GM19324 (cell line): ENCODE results near the gene ABCB1.

Experiments
- ATAC-seq: cut with Tn5 transposase; IDR thresholded peaks from one replicate; pipeline ENCODE4 v1.9.1; 2021; ENCODE audit warnings: mild to moderate bottlenecking, moderate library complexity; ENCODE audit not compliant: unreplicated experiment, low FRiP score

Gene ABCB1

DNA sequence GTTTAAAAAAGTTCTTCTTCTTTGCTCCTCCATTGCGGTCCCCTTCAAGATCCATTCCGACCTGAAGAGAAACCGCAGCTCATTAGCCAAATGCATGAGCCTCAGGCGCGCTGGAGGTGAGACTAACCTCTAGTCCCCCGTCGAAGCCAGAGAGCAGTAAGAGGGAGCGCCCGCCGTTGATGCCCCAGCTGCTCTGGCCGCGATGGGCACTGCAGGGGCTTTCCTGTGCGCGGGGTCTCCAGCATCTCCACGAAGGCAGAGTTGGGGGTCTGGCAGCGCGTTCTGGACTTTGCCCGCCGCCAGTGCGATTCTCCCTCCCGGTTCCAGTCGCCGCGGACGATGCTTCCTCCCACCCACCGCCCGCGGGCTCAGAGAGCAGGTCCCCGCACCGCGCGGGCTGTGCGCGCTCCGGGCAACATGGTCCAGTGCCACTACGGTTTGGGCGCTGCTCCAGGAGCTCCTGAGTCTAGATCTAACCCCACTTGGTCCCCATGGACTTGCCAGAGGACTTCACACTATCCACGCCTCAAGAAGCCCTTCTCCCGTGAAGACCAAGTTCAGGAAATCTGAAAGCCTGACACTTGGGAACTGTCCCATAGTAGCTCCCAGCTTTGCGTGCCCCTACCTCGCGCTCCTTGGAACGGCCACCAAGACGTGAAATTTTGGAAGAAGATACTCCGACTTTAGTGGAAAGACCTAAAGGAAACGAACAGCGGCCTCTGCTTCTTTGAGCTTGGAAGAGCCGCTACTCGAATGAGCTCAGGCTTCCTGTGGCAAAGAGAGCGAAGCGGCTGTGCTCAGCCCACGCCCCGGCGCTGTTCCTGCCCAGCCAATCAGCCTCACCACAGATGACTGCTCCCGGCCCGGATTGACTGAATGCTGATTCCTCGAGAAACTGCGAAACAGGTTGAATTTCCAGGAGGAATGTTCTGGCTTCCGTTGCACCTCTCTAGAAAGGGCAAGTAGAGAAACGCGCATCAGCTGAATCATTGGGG lies at the start of gene ABCB1:
Gene ABCB1 (minus strand): TSS at position 755 of the 995 bp plus-strand sequence. CDS start 700 bp downstream, at position 55.
- peak; percentile 71 for ATAC-seq

DNA sequence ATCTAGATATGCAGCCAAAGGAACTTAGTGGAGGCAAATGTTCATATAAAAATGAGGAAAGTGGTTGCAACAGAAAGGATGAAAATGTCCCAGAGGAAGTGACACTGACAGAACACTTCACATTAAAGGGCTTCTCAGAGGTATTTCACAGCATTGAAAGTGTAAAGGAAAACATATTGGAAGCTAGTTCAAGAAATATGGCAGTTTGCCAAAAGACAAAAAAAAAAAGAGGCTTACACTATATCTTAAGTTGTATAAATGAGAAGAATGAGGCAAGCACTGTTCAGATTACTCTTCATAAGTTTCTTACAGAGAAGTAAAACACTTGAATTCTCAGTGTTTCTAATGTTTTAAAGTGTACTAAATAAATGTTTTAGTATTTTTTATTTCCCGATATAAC lies 47.6 kb upstream of the ABCB1 start:
- no peak for ATAC-seq

DNA sequence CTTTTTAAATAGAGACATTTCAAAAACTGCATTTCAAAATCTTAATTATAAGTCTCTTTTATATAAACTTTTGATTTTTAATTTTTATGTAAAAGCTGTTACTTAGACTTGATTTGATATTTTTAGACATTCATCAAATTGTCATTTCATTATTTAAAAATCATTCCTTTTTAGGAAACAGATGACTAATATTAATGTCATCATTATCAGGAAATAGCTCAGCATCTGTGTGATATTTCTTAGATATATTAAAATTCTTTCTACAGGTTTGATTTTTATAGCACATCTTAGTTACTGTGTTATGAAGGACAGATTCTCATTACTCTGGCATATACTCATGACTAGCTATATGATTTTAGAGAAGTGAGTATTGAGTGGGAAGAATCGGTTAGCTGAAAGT lies 44.8 kb upstream of the ABCB1 start:
- ATAC-seq: no peak

DNA sequence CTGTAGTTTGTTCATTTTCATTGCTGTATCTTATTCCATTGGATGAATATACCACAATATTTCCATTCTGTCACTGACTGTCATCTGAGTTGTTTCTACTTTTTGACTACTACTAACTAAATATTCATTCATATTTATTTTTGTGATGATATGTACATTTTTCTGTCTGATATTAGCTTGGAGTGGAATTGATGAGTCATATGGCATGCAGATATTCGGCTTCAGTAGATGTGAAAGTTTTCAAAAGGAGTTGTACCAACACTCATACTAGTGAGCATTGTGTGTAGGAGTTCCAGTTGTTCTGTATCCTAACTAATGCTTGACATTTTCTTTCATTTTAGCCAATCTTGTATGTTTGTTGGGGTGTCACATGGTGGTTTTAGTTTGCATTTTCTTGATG lies 35.2 kb upstream of the ABCB1 start:
- no peak for ATAC-seq

DNA sequence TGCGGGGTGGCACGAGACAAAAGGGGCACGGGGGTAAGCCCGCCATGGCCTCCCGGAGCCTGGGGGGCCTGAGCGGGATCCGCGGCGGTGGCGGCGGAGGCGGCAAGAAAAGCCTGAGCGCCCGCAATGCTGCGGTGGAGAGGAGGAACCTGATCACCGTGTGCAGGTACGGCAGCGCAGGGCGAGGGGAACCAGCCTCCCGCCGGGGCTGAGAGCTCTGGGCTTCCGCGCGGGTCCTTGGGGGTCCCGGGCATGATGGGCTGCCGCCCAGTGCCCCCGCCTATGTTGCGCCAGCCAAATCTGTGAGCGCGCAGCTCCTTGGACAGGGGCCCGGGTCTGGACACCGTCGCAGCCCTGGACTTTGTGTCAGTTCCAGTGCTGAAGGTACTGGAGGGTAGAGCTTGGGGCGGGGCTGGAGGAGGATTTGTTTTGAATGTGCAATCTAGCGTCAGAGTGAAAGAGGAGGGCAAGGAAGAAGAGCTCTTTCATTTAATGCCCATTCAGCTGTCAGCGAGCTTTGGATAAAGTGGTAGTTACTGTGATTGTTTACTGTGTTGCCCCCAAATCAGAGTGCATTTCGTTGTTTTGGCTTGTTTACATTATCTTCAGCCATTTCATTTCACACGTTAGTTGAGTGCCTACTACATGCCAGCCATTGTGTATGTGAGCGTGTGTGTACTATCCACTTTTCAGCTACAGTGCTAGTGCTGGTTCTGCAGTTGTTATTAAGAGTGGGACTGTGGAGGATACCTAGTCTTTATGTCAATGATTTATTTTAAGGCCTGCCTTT lies 28.3 kb upstream of the ABCB1 start:
- no peak for ATAC-seq

DNA sequence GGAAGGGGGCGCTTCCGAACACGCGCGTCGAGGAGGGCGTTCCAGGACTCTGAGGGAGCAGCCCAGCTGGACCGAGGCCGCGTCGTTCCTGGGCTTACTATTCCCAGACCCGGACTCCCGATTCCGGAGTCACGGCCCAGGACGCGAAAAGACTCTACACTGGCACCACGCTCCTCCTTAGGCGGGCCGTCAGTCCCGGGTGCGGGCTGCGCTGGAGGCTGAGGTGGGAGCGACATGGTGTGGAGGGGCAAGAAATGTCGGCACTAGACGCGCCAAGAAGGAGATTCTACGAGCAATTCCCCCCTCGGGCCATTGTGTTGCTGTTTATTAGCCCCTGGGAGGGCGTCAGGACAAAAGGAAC lies 26.9 kb upstream of the ABCB1 start:
- ATAC-seq: peak; percentile 21

DNA sequence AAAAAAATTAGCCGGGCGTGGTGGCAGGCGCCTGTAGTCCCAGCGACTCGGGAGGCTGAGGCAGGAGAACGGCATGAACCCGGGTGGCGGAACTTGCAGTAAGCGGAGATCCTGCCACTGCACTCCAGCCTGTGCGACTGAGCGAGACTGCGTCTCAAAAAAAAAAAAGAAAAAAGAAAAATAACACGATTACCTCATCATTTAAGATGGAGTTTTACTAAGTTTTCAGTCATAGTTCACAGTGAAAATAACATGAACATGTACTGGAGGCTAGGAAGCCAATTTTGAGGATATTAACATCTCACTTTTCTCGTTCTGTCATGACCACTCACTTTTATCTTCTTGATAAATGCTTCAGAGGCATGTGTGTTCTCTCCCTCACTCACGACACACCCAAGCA lies 24.4 kb upstream of the ABCB1 start:
- ATAC-seq: no peak

DNA sequence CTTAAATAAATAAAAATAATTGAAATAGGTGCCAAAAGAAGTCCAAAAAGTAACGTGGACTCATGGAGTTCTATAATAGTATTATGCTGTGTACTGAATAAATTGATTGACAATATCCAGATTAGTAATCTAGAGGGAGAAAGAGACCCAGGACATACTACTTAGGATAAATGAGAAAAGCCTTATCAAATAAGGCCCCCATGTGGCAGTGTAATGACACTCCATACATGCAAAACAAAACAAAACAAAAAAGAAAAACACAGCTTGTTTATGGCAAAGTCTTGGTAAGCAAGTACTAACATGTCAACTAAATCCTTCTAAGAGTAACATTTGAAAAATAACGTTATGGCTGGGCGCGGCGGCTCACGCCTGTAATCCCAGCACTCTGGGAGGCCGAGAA lies 23.9 kb upstream of the ABCB1 start:
- ATAC-seq: no peak

DNA sequence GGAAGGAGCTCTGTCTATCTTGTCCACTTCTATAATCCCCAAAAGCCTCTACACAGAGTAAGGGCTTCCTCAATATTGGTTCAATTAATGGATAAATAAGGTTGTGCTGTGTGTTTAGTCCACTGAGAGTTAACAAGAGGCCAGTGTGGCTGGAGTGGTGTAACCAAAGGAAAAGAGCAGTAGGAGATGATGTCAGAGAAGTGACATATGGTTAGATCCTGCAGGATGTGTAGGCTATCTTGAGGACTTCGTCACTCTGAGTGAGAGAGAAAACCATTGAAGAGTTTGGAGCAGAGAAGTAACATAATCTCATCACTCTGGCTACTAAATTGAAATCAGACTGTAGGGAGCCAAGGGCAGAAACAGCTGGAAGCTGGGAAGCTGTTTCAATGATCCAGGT lies 14.5 kb upstream of the ABCB1 start:
- no peak for ATAC-seq

DNA sequence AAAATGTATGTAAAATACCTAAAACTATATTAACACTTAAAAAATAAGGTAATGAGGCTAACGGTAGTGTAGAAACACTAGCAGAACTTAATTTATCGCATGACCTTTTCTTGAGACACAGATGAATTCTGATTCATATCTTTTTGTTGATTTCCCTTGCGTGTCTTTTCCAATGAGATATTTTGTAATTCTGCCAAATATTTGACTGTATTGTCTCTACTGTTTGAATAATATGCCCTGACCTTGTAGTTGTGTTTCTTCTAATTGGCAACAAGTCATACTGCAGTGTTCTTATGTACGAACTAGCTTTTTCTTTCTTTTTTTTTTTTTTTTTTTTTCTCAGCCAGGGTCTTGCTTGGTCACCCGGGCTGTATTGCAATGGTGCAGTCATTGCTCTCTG lies 9.2 kb upstream of the ABCB1 start:
- no peak for ATAC-seq

DNA sequence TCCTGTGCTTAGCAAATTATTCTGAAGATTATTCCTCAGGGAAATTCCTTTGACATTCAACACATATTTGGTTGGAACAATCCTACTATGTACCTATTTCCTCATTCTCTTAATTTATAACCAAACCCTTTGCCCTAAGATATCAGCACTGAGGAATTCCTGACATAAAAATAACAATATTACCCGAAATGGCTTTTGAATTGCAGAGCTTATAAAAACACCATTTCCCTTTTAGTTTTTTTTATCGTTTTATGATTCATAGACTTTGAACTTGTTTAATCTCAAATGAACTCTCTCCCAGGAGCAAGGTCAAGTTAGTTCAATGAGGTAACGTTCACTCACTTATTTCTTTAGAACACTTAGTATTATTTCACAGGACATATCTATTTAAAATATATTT lies 7.7 kb upstream of the ABCB1 start:
- ATAC-seq: no peak

DNA sequence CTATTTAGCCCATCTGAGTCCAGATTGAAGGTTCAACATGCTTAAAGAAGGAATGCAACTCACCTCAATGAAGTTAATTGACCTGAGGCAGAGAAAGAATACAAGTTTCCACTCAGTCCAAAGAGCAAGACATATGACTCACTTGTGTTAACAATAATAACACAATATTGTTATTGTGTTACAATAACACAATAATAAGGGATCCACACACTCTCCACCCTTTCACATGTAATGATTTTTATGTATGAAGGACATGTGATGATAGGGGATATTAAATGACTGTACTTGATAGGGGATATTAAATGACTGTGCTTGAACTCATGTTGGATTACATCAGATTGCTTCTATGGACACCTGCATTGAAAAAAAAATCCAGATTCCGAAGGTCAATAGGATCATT lies 3.6 kb upstream of the ABCB1 start:
- no peak for ATAC-seq

DNA sequence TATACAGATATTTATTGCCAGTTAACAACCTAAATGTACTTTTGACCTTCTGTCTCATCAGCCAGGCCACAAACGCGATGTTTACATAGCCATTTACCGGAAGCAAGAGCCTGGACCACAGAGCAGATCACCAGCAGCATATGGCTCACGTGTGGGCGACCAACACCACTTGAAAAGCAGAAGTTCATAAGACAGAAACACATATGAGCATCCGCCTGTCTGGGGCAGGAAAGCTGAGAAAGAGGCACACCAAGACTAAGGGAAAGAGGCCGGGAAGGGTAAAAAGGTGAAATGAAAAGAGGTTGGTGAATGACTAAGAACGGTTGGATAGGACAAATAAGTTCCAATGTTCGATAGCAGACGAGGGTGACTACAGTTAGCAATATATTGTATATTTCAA lies 1.3 kb downstream of the ABCB1 start:
- ATAC-seq: peak; percentile 92

DNA sequence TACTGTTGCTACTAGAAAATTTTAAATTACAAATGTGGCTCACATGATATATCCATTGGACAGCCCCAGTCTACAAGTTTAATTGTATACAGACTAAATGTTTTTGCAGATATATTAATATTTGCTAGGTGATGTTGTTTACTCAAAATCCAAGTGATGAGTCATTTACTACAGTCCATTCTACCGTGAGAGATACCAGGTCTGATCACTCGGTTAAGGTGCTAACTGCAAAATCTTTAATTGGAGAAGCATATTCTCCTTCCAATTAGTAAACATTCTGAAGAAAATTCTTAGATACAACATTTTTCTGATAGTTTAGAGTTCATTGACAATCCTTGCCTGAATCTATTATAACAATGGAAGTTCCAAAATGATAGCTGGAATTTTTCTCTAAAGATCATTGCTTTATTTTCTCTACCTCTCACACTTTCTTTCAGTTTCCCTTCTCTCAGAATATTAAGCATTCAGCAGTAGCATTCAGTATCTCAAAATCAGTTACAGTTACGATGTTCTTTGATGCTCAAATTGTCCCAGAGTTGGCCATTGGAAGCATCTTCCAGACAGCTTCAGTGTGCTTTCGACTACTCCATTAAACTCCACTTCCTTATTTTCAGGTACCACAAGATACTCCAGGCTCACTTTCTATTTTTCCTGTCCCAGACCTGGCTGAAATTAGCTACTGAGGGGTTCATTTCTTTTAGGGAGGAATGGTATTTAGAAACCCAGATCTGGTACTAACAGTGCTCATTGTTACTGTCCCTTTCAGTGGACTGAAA lies 2.3 kb downstream of the ABCB1 start:
- ATAC-seq: no peak

DNA sequence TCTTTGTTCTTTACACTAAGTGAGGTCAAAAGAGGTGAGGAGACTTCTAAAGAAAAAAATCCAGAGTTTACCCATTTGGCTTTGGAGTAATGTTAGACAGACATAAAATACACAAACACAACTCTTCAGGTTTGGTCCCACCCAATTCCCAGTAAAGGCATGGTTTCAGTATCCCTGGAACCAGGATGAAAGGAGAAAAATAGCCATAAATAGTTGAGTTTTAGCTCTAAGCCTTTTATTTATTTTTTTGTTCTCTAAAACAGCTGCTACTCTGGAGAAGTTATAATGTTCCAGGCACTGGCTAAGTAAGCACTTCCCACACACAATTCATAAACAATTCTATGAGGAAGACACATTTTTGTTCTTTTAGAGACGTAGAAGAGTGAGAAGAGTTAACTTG lies 4.0 kb downstream of the ABCB1 start:
- ATAC-seq: no peak

DNA sequence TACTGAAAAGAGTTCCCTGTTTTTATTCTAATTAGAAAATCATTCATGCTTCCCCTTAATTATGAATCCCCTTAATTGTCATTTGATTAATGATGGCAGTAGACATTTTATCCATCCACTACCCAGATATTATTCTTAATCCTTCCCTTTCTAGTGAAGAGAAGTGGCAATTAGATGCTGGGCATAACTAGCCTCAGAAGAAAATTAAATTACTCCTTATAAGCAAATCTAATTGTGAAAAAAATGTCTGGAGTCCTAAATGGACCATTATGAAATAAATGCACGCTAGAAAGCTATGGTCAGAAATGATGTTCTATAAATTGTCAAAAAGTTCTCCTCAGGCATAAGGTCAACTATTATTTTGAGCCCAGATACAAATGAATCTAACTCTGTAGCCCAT lies 4.5 kb downstream of the ABCB1 start:
- ATAC-seq: no peak

DNA sequence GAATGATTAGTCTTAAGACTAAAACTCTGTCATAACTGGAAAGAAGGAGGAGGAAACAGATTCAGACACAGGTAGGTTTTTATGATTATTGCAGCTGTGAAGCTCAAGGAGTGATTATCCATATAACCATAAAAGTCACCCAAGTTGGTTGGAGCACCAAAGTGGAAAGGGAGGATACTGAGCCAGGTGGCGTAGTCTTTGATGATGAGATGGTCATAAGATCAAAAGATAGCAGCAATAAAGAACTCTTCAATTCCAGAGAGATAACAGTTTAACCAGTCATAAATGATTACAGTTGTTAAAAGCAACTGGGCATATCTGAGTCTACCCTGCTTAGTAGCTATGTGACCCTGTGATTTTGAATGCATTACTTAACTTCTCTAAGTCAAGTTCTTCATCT lies 8.4 kb downstream of the ABCB1 start:
- no peak for ATAC-seq

DNA sequence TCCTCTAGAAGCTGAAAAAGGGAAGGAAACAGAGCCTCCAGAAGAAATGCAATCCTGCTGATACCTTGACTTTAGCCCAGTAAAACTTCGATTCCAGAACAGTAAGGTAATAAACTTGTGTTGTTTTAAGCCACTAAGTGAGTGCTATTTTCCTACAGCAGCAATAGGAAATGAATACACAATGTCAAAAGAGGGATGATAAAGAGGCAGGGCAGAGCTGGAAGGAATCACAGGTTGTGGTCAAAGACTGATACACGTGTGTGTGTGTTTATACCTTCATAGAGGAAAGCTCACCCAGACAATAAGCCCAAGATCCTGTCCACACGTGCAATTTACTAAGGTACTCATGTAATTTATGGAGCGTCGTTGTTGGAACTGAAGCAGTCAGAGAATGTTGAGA lies 9.5 kb downstream of the ABCB1 start:
- no peak for ATAC-seq

DNA sequence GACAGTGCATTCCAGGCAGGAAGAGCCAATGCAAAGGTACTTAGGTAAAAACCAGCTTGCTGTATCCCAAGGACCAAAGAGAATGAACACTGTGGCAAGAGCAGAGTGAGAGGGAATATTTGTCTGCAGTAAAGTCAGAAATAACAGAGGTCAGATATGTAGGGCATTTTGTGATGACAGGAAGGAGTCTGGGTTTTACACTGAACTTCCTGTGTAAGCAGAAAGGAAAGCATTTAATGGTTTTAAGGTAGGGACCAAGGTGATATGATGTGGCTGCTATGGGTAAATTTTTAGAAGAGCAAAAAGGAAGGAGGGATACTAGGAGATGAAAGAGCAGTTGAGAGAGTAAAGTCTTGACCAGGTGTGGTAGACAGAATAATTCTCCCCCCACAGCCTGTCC lies 10.1 kb downstream of the ABCB1 start:
- no peak for ATAC-seq

DNA sequence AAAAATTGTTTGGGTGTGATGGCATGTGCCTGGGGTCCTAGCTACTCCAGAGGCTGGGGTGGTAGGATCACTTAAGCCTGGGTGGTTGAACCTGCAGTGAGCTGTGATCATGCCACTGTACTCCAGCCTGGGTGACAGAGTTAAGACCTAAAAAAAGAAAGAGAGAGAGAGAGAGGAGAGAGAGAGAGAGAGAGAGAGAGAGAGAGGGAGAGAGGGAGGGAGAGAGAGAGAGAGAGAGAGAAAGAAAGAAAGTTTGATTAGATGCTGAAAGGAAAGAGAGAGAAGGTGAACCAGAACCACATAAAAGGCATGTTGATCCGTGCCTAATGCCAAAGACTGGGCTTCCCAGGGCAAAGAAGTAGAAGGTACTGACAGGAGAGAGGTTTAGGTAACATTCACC lies 11.1 kb downstream of the ABCB1 start:
- no peak for ATAC-seq

DNA sequence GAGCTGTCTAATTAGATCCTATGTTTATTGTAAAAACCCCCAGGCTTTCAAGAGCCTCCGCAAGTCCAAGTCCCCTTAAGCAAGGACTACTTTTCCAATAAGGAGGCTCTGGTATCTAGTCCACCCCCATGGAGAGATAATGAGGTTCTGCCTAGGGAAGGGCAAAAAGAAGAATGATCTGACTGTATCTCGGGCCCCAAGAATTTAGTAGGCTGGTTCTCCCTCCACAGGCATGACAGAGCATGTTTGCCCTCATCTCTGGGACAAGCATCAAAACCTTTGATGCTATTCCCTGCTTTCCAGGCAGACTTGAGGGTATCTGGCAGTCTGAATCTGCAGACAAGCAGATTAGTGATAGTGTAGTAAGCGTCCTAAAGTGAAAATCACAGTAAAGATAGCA lies 19.0 kb downstream of the ABCB1 start:
- ATAC-seq: no peak
